Lower lobe of right lung (tissue), 2 donors: Measurements from ENCODE around the gene LIMS4. TPM values are rescaled to one million over a fixed set of nuclear protein-coding genes. Genes with fewer than 3 reads are reported as not detected.
A peak's percentile ranks its signal among the peaks of the same experiment; 100 is the strongest.
"Not testable (repeated sequence)": the region's sequence is repeated elsewhere in the genome, so short reads cannot be mapped to it uniquely, and the experiment has no call there.

Experiments used
- ATAC-seq, 2 donors: fragments of 200-7000 bp; cut with Tn5 transposase; one replicate each; pipeline ENCODE4 v1.9.1; 2020 to 2022; ENCODE audit warnings: mild to moderate bottlenecking in 2 of 2, moderate library complexity in 2 of 2
- DNase-seq: peaks from one replicate; pipeline ENCODE4 v3.0.0-alpha.2; 2020
- H3K27ac ChIP-seq: fragments of 200-600 bp; one replicate; pipeline ENCODE4 v1.8.0; 2022
- H3K27me3 ChIP-seq: fragments of 200-600 bp; one replicate; pipeline ENCODE4 v1.8.0; 2022; ENCODE audit warnings: low read depth
- H3K36me3 ChIP-seq: fragments of 200-600 bp; one replicate; pipeline ENCODE4 v1.8.0; 2022; ENCODE audit warnings: mild to moderate bottlenecking
- H3K4me1 ChIP-seq: fragments of 200-600 bp; one replicate; pipeline ENCODE4 v1.8.0; 2022
- H3K4me3 ChIP-seq: fragments of 200-600 bp; one replicate; pipeline ENCODE4 v1.8.0; 2022; ENCODE audit warnings: mild to moderate bottlenecking
- H3K9me3 ChIP-seq: fragments of 200-600 bp; one replicate; pipeline ENCODE4 v1.8.0; 2022
- intact Hi-C: fragments of 100-400 bp; cut with DNase I; formaldehyde crosslinking; loops from one replicate; pipeline ENCODE4 v1.11.0; 2022
- long read RNA-seq: library from polyadenylated mRNA; unstranded; transcript quantifications from one replicate; pipeline ENCODE4 v2.0.0, GENCODE V29; 2021
- total RNA-seq: library from RNA; stranded (reverse); fragmentation: NEBNext Ultra II Directional; extraction: Animal tissue kit (Norgen Biotek cat#: 25700); gene quantifications from one replicate; pipeline ENCODE4 v1.2.1, GENCODE V29; 2021
- donor health status: DM: no; HTN: yes; CAD: no; lungs with severe emphysema.

Gene LIMS4
- total RNA-seq: 1.1 TPM
- long read RNA-seq: 0 reads

DNA sequence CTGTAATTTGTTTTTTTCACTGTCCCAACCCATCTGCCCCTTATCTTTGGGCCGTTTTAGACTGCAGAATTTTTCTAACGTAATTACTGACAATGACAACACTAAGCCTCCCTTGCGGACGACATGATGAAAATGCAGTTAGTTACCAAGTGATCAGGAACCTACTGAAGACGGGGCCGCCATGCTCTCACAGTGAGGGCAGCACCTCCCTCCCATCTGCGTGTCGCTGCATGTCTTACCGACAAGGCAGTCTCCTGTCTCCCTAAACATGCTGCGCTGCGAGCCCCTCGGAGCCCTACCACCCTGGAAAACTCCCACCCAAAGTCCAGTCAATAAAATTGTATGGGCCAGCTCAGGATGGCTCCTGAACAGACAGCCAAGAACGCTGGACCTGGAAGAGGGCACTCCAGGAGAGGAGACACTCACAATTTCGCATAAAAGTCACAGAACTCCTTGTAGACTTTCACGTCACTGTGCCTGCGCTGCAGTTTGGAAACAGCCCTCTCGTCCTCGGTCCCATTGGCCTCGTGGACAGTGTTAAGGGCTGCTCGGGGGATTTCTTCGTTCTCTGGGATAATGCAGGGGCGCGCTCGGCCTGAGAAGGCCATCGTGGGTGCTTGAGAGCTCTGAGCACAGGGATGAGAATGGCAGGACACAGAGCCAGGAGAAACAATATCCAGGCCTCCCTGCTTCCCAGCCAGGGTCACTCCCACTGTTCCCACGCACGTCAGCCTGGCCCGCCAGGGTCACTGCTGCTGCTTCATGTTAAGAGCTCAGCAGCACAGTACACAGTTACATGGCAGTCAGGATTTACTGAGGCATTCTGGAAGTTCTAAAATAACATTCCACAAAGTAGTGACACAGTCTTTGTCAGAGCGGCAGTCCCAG is at the start of gene LIMS4:
LIMS4 (minus strand) TSS at position 646 of the 888 bp plus-strand sequence; CDS start at position 608, 38 bp downstream.
- H3K27me3 ChIP-seq, H3K9me3 ChIP-seq, DNase-seq, H3K4me1 ChIP-seq, H3K36me3 ChIP-seq, H3K27ac ChIP-seq, H3K4me3 ChIP-seq, intact Hi-C loops: not testable (repeated sequence)
- ATAC-seq: peak; percentile 53 to 61

DNA sequence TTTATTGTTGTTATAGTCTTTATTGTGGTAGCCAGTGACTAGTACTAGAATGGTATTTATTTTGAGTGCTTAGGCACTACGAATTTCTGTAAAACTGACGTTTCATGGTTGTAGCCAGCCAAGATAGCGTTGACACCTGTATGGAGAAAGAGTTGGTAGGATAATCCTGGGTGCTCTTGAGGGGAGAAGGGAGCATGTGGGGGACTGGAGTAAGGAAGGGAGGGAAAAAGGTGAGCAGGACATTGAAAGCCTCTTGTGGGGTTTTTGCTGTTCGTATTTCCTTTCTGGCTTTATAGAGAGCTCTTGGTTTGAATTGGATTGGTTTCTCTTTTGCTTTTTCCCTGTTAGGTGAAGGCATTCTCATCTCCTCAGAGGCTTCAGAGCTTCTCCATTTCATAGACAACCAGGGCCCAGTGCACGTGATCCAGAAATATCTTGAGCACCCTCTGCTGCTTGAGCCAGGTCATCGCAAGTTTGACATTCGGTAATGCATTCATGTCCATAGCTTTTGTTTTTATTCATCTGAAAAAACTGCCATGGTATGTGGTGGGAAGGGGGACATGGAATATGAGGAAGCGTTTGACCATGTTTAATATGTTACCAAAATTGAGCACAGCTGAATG is 27.2 kb upstream of the LIMS4 start:
- H3K27me3 ChIP-seq, H3K4me1 ChIP-seq, H3K27ac ChIP-seq, intact Hi-C loops, H3K36me3 ChIP-seq, H3K4me3 ChIP-seq, H3K9me3 ChIP-seq, DNase-seq: not testable (repeated sequence)
- peak; percentile 83 to 90 for ATAC-seq

- H3K4me1 ChIP-seq, H3K4me3 ChIP-seq, intact Hi-C loops, H3K36me3 ChIP-seq, H3K27ac ChIP-seq, H3K27me3 ChIP-seq, DNase-seq, H3K9me3 ChIP-seq, ATAC-seq: not testable (repeated sequence)
These were observed 23.4 kb upstream of the LIMS4 start for GRCh38 chr2:110496027-110496426.

DNA sequence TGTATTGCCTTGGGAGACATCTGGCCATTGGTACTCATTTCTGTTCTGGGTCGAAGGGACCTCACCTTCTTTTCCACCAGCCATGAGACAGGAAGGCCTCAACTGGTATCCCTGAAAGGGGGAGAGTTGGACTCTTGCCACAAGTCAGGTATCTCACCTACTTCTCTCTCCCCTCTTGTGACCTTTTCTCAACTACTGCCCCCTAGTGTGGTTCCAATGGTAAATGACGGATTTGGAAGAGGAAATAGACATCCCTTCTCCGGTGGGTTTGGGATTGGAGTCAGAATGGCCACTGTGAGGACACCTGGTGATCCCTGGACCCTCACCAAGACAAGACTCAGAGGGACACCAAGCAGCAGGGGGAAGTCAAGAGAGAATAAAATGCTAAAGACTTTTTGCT is 21.9 kb upstream of the LIMS4 start:
- H3K27me3 ChIP-seq, H3K4me1 ChIP-seq, H3K4me3 ChIP-seq, DNase-seq, intact Hi-C loops, H3K36me3 ChIP-seq, ATAC-seq, H3K27ac ChIP-seq, H3K9me3 ChIP-seq: not testable (repeated sequence)

DNA sequence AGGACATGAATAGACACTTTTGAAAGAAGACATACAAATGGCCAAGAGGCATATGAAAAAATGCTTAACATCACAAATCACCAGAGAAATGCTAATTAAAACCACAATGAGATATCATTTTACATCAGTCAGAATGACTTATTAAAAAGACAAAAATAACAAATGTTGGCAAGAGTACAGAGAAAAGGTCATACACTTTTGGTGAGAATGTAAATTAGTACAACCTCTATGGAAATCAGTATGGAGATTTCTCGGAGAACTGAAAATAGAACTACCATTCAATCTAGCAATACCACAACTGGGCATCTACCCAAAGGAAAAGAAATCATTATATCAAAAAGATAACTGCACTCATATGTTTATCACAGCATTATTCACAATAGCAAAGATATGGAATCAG is 16.4 kb upstream of the LIMS4 start:
- H3K27me3 ChIP-seq, ATAC-seq, H3K27ac ChIP-seq, H3K9me3 ChIP-seq, intact Hi-C loops, H3K4me1 ChIP-seq, H3K4me3 ChIP-seq, DNase-seq, H3K36me3 ChIP-seq: not testable (repeated sequence)

DNA sequence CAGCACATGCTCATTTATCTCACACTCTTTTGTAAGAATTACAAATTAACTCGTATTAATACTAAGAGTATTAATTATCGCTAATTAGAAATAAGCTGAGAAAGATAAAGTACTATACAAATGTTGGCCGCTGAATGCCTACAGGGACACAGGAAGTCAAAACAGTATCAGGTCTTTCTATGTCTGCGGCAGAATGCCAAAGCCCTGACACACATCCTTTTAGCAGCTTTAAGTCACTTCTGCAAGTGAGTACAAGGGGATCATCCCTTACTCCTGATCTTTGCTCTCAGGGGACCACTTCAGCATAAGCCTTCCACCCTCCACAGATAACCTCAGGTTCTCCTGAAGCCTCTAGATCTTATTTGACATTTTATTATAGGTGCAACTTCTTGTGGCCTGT is 10.1 kb upstream of the LIMS4 start:
- H3K27ac ChIP-seq, H3K4me1 ChIP-seq, intact Hi-C loops, H3K27me3 ChIP-seq, H3K4me3 ChIP-seq, H3K36me3 ChIP-seq, H3K9me3 ChIP-seq, ATAC-seq, DNase-seq: not testable (repeated sequence)

DNA sequence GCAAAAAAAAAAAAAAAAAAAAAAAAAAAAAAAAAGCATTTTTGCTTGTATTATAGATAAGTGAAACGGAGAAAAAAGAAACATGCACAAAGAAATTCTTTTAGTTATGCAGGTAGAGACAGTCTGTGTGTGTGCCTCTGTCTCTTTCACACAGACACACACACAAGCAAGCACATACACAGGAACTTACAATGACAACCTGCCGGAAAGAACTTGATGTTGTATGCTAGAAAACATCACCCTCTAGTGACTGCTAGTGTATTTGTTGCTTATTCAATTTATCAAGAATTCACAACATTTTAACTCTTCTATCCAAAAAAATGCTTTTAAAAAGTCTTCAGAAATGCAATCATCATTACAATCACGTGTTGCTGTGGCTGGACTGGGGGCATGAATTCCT is 8.6 kb upstream of the LIMS4 start:
- ATAC-seq: peak in 1 of 2 donors; percentile 48
- H3K36me3 ChIP-seq, H3K4me3 ChIP-seq, H3K4me1 ChIP-seq, intact Hi-C loops, DNase-seq, H3K27me3 ChIP-seq, H3K27ac ChIP-seq, H3K9me3 ChIP-seq: not testable (repeated sequence)

DNA sequence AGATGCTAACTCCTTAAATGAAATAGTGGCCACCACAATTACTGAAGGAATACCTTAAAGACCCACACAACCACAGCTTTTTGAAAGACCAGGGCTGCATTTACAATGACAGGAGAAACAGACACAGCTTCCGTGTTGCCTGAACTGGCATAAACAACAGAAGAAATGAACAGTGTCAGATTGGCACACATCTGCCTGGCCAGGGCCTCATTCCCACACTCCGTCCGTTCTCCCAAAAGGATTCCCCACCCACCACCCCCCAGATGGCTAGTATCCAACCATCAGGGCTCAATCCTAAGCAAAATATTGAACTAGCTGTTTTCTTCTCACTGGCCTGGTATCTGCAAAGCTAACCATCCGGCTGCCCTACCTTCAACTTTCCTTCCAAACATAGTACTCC is 7.5 kb upstream of the LIMS4 start:
- H3K4me3 ChIP-seq, H3K4me1 ChIP-seq, ATAC-seq, H3K27me3 ChIP-seq, H3K36me3 ChIP-seq, intact Hi-C loops, H3K27ac ChIP-seq, DNase-seq, H3K9me3 ChIP-seq: not testable (repeated sequence)

- H3K4me1 ChIP-seq, H3K36me3 ChIP-seq, H3K4me3 ChIP-seq, DNase-seq, H3K27me3 ChIP-seq, H3K9me3 ChIP-seq, intact Hi-C loops, H3K27ac ChIP-seq: not testable (repeated sequence)
- peak; percentile 37 to 69 for ATAC-seq
These were observed 4.8 kb upstream of the LIMS4 start for GRCh38 chr2:110477370-110477769.

DNA sequence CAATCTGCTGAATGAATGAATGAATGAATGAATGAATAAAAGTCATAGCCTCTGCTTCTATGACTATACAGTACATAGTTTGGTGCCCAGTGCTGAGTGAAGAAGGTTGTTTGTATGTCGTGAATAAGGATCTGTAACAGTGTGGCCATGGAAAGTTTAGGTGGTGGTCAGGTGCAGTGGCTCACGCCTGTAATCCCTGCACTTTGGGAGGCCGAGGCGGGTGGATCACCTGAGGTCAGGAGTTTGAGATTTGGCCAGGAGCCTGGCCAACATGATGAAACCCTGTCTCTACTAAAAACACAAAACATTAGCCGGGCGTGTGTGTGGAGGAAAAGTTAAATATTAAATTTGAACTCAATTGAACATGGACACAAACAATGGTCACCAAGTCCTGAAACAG is 4.3 kb upstream of the LIMS4 start:
- intact Hi-C loops, H3K4me1 ChIP-seq, H3K27me3 ChIP-seq, H3K36me3 ChIP-seq, DNase-seq, H3K27ac ChIP-seq, H3K4me3 ChIP-seq, H3K9me3 ChIP-seq: not testable (repeated sequence)
- peak; percentile 55 to 60 for ATAC-seq

GRCh38 chr2:110475627-110476359 is 3.2 kb upstream of the LIMS4 start:
- H3K36me3 ChIP-seq, ATAC-seq, DNase-seq: not testable (repeated sequence)

DNA sequence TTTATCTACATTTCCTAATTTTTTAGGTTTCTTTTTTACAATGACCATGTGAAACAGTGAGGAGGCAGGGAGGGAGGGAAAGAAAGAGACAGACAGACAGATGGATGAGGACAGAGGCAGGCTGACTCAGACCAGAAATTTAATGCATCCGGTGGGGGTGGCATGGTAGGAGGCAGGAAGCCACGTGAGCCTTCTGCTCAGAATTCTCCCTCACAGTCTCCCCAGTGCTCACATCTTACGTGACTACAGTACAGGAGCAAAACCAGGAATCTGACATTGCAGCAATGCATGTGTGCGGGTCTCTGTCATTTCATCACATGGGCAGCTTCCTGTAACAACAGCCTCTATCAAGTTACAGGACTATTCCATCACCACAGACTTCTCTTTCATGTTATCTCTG is 2.3 kb upstream of the LIMS4 start:
- DNase-seq, intact Hi-C loops, H3K9me3 ChIP-seq, H3K27ac ChIP-seq, H3K4me3 ChIP-seq, H3K36me3 ChIP-seq, H3K27me3 ChIP-seq, H3K4me1 ChIP-seq: not testable (repeated sequence)
- ATAC-seq: peak; percentile 38 to 52

More at GRCh38 chr2:110475627-110476359, 3.2 kb upstream of the LIMS4 start:
- H3K4me1 ChIP-seq, H3K4me3 ChIP-seq, H3K27me3 ChIP-seq, intact Hi-C loops, H3K27ac ChIP-seq, H3K9me3 ChIP-seq: not testable (repeated sequence)

- DNase-seq, H3K4me1 ChIP-seq, H3K36me3 ChIP-seq, H3K27ac ChIP-seq, H3K27me3 ChIP-seq, H3K4me3 ChIP-seq, intact Hi-C loops, H3K9me3 ChIP-seq: not testable (repeated sequence)
- ATAC-seq: peak in 1 of 2 donors; percentile 18
These were observed 393 bp upstream of the LIMS4 start for GRCh38 chr2:110473059-110473358.

DNA sequence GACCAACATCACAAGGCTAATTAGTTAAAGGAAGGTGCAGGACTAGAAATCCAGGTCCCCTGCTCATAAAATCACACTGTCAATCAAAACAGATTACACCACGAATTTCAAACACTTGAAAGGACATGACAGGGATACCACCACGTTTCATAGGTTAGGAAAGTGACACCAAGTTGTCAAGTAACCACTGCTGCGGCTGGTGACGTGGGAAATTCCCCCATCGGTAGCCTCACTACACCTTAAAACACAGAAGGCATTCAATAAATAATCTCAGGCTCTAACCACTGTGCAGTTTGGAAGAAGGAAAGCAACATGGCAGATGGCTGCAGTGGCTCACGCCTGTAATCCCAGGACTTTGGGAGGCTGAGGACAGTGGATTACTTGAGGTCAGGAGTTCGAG is 3.7 kb downstream of the LIMS4 start:
- H3K36me3 ChIP-seq, ATAC-seq, H3K4me3 ChIP-seq, DNase-seq, H3K27me3 ChIP-seq, H3K4me1 ChIP-seq, intact Hi-C loops, H3K27ac ChIP-seq, H3K9me3 ChIP-seq: not testable (repeated sequence)
